VCaP (cell line): ENCODE data around the gene UCMA.

Experiments used
- H3K27ac ChIP-seq: fragments of 450-650 bp; 2 replicates; pipeline ENCODE4 v1.5.1; 2017
- CTCF ChIP-seq: fragments of 450-650 bp; conservative IDR thresholded peaks from 2 replicates; pipeline ENCODE4 v1.5.1; 2017; ENCODE audit warnings: mild to moderate bottlenecking, moderate library complexity

UCMA gene

GRCh38 chr10:13221572-13221971, 12.6 kb downstream of the UCMA start:
- no peak overlapping the region for H3K27ac ChIP-seq
- no peak for TF ChIP-seq CTCF

- H3K27ac ChIP-seq = peak overlapping the region; percentile 47
- TF ChIP-seq CTCF = peak; percentile 67
These were observed 14.2 kb downstream of the UCMA start for GRCh38 chr10:13219685-13220670.

GRCh38 chr10:13218878-13219277, 15.3 kb downstream of the UCMA start:
- no peak for TF ChIP-seq CTCF
- no peak overlapping the region for H3K27ac ChIP-seq

- no peak for TF ChIP-seq CTCF
These were observed 21.0 kb downstream of the UCMA start for GRCh38 chr10:13213163-13213562.

GRCh38 chr10:13206546-13207443, 27.4 kb downstream of the UCMA start:
- no peak overlapping the region for H3K27ac ChIP-seq
- TF ChIP-seq CTCF = peak; percentile 77

More at GRCh38 chr10:13213163-13213562, 21.0 kb downstream of the UCMA start:
- no peak overlapping the region for H3K27ac ChIP-seq

GRCh38 chr10:13206091-13206490, 28.1 kb downstream of the UCMA start:
- no peak for TF ChIP-seq CTCF
- no peak overlapping the region for H3K27ac ChIP-seq

GRCh38 chr10:13201132-13201531, 33.0 kb downstream of the UCMA start:
- H3K27ac ChIP-seq = no peak overlapping the region
- no peak for TF ChIP-seq CTCF
